T-helper 2 cell treated with Interferon-gamma antibody and Interleukin-4, amounts not matched to agents 100 ng/mL and 5 ng/mL, for 36 hours (primary cell): ENCODE data around the gene KRTAP5-2. TPM values are rescaled to one million over a fixed set of nuclear protein-coding genes. Genes with fewer than 3 reads are reported as not detected.

Experiments used
- intact Hi-C: fragments of 100-400 bp; cut with micrococcal nuclease; formaldehyde crosslinking; loops from one replicate; pipeline ENCODE4 v1.15.1; 2023
- total RNA-seq: library from RNA; stranded (reverse); gene quantifications from 2 replicates; pipeline ENCODE4 v1.2.3, GENCODE V29; 2022

The KRTAP5-2 gene
- total RNA-seq, 1 donor from 2014 or later: not detected

DNA sequence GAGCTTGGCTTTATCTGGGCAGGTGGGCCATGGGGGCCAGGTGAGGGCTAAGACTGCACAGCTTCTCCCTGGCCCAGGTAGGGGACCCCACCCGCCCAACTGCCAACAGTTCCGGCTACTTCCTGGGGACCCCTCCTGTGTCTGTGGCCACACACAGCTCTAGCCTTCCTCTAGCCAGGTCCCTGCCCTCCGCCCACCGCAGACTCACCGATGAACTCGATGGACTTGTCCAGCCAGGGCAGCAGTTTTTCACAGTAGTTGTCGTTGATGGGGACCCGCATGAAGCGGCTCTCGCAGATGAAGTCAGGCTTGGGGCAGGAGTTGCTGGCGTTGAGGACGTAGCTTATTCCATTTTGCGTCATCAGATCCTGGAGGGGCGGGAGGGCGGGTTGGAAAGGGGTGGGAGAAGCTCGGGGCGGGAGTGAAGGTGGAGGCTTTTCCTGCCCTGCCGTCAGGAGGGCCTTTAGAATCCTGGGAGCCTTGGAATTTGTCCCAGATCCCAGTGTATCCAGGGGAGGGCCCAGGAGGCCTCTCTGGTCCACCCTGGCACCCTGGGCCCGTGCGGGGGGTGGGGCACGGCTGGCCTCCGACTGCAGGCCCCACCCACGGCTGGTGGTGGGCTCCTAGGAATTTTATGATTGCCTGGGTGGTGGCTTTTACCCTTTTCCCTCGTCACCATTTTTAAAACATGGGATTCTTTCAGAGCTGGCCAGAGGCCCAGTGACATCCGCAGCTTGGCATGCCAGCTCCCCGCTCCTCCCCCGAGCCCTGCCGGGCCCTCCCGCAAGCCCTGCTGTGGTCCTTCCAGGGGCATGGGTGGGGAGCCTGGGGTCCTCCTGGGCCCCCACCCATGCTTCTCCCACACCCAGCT lies 40.0 kb downstream of the KRTAP5-2 start:
- intact Hi-C loops: no loop called here

DNA sequence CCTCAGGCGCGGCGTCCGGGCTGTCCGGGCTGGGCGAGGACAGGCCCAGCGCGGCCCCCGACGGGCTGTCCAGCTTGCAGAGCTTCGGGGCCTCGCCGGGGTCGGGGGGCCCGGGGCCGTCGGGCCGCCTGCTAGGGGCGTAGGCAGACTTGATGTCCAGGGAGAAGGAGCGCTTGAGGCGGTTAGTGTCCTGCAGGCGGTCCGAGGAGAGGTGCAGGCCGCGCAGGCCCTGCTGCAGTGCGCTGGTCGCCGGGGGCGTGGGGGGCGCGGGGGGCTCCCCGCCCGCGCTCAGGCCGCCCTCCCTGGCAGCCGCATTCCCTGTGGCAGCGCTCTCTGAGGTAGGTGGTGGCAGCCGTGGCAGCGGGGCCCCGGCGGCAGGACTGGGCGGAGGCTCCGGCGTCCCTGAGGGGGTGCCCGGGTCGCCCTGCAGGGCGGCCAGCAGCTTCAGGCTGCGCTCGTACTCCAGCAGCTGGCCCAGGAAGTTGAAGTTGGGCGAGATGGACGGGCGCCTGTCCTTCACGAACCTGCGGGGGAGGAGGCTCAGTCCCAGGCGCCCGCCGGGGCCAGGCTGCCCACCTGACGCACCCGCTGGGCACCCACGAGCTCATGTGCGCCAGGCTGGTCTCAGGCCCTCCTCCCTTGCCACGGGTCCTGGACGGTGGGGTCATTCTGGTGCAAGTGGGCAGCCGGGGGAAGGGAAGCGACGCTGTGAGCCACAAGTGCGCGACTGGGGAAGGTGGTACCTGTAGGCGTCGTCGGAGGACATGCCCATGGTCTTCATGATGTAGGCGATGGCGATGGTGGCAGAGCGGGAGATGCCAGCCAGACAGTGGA lies 40.8 kb downstream of the KRTAP5-2 start:
- intact Hi-C loops: no loop called here

DNA sequence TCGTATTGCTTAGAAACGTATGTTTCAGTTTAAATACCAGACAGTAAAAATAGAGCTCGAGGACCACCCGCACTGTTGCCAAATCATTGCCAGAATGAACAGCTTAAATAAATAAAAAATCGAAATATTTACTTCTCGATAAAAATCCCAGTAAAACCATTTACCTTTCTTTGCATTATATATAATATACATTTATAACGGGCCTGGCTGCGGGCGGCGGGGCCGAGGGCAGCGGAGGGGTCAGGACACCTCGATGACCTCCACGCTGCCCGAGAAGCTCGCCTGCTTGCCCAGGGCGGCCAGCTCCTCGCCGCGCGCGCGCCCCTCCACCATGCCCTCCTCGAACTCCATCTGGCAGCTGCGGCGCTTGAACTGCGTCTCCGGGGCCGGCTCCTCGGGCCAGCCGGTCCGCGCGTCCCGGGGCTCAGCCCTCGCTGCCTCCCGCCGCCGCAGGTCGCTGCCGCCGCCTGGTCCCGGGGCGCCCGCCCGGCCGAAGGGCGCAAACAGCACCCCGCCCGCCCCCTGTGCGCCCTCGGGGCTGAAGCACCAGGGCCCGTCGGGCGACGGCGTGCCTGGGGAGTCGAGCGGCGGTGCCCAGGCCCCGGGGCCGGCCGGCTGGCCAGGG lies 41.7 kb downstream of the KRTAP5-2 start:
- intact Hi-C loops: no loop called here

DNA sequence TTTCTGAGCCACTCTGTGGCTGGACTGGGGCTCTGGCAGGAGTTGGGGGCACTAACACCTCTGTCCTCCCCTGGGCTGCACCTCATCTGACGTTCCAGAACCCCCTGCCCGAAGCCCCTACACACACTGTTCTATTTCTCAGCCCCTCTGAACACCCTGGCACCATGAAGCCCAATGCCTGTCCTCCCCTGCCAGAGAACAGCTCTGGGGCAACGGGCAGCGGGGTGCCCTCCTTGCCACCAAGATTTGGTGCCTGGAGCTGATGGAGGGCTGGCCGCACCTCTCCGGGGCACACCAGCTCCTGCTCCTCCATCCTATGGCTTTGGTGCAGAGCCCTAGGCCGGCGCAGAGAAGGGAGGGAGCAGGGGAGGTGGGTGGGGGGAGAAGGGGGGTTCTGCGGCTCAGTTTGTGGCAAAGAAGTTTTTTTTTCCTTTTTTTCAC lies 42.4 kb downstream of the KRTAP5-2 start:
- intact Hi-C loops: no loop called here

DNA sequence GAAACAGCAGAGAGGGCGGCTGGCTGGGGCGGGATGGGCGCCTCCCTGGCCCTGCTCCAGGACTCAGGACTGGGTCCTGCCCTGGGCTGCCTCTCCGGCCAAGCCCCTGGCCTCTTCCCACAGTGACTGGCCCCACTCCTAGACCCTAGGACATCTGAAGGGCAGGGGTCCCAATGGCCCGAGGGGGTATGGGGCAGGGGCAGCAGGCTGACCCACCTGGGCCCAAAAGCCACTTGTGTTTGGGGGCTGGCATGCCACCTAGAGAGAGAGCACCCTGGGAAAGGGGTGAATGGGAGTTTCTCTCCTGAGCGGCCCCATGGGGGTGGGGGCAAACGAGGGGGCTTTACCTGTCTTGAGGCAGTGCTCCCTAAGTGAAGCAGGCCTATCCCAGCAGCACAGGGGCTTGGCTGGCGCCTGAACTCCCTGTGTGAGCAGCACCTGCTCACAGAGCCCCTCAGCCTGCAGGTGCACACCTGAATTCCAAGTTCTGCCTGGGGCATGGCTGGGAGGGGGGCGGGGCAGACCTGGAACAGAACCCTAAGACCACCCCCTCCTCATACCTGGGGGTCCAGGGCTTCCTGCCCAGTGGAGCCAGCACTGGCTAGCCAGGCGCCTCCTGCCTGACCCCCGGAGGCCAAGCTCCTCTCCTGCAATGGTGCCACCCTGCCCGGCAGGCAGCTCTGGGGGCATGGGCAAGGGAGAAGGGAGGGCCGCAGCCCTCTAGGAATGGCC lies 42.9 kb downstream of the KRTAP5-2 start:
- intact Hi-C loops: no loop called here

DNA sequence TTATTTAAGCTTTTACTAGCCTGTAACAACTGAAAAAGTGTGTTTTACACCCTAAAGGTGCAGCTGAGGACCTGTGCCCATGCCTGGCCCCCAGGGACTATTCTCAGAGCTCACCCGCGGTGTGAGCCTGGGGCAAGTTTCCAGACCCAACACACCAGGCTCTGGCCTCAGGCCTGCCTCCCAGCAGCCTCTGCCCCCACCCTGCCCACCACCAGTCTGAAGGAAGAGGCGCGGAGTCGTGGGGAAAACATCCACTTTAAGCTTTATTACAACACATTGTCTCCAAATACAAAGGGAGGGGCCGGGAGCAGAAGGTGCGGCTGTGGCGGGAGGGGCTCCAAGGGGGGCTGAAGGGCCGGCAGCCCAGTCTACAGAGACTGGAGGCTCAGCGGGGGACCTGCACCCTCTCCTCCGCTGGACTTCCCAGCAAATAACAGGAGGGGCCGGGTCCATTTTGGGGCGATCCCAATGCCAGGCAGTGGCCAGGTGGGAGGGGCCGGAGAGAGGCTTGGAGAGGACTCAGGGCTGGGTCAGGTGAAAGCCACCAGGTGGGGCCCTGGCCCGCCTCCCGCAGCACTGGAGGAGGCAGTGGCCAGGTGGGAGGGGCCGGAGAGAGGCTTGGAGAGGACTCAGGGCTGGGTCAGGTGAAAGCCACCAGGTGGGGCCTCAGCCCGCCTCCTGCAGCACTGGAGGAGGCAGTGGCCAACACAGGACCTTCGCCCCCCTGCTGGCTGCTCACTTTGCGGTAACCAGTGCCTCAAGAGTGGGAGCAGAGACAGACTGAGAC lies 44.1 kb downstream of the KRTAP5-2 start:
- intact Hi-C loops: no loop called here

DNA sequence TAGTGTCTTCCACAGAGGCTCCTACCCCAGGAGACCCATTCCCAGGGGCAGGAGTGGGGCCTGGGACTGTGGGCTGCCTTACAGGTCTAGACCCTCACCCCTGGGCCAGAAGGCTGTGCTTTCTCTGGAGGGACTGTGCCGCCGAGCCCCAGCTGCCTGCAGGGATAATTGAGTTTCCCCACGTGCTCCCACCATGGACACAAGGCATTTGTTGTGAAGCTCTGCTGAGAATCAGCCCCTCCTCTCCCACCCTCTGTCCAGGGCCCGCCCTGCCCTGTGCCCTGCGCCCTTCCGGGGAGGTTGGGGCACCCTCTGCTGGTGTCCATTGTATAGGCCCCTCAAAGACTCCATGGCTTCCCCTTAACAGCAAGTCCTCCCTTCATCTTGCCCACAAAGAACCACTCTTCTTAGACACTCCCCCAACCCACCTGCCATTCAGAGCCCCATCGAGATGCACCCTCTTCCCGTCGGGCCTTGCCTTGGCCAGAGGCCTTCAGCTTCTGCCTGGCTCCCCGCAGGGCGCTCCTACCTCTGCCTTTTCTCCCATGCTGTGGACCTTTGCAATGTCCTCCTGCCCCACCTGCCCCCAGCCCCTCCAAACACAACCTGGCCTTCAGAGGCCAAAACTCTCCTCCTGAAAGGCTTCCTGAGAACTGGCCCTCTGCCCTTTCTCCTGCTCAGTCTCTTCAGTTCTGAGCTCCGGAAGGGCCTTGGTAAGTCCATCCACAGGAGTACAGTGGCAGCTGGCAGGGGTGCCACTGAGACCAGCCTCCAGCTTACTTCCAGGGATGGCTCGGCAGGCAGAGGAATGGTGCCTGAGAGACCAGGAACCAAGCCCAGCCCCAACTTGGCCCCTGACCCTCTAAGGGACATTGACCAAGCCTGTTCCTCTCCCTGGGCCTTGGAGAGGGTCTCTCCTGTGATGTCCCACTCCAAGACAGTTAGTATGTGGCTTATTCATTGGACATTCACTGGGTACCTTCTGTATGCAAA lies 48.5 kb downstream of the KRTAP5-2 start:
- intact Hi-C loops: no loop called here

DNA sequence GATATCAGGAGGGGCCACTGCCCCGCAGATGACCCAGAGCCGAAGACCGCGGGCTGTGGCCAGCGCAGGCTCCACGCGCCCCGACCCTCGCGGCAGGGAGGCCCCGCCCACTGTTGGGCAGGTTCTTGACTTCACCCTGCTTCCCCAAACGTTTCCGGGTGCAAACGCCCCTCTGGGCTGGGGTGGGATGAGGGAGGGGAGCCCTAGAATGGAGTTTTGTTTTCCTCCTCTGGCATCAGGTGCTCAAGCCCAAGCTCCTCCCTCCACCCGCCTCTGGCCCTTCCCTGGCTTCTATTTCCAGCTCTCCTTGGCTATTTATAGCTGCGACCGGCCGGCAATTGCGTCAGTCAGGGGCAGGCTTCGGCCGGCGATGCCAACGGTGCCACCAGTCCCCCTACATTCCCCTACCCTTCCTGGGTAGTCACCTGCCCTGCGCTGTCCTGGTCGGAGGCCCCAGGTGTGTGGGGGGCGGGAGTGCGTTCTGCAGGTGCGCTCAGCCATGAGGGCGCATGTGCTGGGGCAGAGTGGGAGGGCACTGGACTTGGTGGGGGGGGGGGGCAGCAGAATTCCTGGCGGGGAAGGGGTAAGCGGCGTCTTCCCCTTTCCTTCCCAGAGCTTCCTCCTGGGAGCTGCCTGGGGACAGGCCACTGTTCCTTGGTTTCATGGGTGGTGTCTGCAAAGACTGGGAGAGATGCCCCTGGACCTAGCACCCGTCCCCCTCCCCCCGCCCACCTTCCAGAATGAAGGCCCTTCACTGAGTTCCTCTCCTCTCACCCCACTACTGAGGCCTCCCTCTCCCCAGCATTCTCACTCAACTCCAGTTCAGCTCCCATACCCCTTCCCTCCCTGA lies 49.6 kb downstream of the KRTAP5-2 start:
- intact Hi-C loops: no loop called here

DNA sequence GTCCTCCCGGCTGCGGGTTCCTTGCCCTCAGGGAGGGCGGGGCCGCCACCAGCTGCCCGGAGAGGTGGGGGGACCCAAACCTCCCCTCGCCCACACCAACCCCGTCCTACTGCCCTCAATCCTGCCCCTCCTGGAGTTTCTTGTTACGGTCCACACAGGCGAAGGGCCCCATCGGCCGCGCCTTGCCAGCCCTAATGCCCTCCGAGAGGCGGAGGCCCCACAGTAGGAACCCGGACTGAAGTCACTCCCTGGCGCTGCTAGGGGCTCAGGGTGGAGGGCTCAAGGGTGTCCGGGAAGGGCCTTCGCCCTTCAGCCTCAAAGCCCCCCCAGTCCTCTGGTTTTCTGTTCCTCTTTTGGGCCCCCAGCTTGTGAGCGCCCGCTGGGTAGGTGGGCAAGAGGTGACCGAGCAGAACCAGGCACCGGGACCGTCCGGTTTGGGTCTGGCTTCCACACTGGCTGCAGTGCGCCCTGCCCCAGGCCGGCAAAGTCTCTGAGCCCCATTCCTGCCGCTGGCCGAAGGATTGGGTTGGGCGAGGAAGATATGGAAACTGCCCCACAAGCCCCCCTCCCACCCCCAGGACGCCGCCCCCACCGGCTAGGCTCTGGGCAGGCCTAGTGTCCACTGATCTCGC lies 50.5 kb downstream of the KRTAP5-2 start:
- intact Hi-C loops: no loop called here

Other genes with a start within 250 kb of the KRTAP5-2 start
- gene BRSK2, start 208.4 kb downstream of the KRTAP5-2 start, total RNA-seq: 0.09 TPM in 1 of 2 replicates, not detected in the other
- gene MOB2, start 111.5 kb downstream of the KRTAP5-2 start, total RNA-seq: 39.6 and 41.3 TPM in 2 replicates
- 0.30 and 0.80 TPM in 2 replicates for gene DUSP8, start 26.0 kb downstream of the KRTAP5-2 start, total RNA-seq
- gene KRTAP5-1, start 13.0 kb downstream of the KRTAP5-2 start, total RNA-seq: not detected in 2 replicates
- not detected in 2 replicates for gene KRTAP5-3, start 10.2 kb upstream of the KRTAP5-2 start, total RNA-seq
- gene KRTAP5-4, start 23.8 kb upstream of the KRTAP5-2 start, total RNA-seq: not detected in 2 replicates
- gene KRTAP5-5, start 31.5 kb upstream of the KRTAP5-2 start, total RNA-seq: not detected in 2 replicates
- not detected in 2 replicates for gene KRTAP5-6, start 98.9 kb upstream of the KRTAP5-2 start, total RNA-seq
- 0.66 and 0.68 TPM in 2 replicates for gene IFITM10, start 152.3 kb upstream of the KRTAP5-2 start, total RNA-seq
- 118 and 121 TPM in 2 replicates for gene CTSD, start 165.6 kb upstream of the KRTAP5-2 start, total RNA-seq
- gene SYT8, start 236.7 kb upstream of the KRTAP5-2 start, total RNA-seq: not detected in 2 replicates
- 0.70 and 0.75 TPM in 2 replicates for gene TNNI2, start 240.7 kb upstream of the KRTAP5-2 start, total RNA-seq